Measurements from ENCODE around the gene HAS3. TPM values are rescaled to one million over a fixed set of nuclear protein-coding genes. Genes with fewer than 3 reads are reported as not detected.
"Not testable (repeated sequence)": the region's sequence is repeated elsewhere in the genome, so short reads cannot be mapped to it uniquely, and the experiment has no call there.

The HAS3 gene
- total RNA-seq, 1 experiment from 2014 or later: 8.3 TPM

DNA sequence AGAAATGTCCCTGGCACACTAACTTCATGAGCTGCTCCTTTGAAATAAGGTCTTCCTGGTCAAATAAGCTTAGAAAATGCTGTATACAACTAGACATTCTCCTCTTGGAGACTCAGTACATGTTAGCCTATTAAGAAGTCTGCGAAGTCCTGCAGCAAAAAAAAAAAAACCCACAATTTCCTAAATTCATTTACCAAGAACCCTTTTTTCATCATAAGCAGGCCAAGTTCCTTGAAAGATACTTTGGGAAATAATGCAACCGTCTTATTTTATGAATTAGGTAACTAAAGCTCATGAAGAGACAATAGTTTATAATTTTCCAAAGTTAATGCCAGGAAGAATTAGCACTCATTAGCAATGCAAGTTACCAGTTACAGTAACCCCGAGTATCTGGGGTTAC is 49.0 kb upstream of the HAS3 start:
- BruUV-seq (replicated peaks): no TSS peak
- H3K9me3 ChIP-seq: no peaks in the 10 kb centered on the region
- TF ChIP-seq, protein P1, sequence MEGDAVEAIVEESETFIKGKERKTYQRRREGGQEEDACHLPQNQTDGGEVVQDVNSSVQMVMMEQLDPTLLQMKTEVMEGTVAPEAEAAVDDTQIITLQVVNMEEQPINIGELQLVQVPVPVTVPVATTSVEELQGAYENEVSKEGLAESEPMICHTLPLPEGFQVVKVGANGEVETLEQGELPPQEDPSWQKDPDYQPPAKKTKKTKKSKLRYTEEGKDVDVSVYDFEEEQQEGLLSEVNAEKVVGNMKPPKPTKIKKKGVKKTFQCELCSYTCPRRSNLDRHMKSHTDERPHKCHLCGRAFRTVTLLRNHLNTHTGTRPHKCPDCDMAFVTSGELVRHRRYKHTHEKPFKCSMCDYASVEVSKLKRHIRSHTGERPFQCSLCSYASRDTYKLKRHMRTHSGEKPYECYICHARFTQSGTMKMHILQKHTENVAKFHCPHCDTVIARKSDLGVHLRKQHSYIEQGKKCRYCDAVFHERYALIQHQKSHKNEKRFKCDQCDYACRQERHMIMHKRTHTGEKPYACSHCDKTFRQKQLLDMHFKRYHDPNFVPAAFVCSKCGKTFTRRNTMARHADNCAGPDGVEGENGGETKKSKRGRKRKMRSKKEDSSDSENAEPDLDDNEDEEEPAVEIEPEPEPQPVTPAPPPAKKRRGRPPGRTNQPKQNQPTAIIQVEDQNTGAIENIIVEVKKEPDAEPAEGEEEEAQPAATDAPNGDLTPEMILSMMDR (IDR thresholded peaks at IDR 0.05; ENCODE audit: insufficient read depth in 1 of 2, low read depth in 1 of 2, low read length in 1 of 2, severe bottlenecking in 1 of 2, unreplicated experiment in 1 of 2): no peak
- no peak overlapping the region for H3K27ac Mint-ChIP-seq (ENCODE audit: unreplicated experiment)
- H3K4me1 ChIP-seq: no peaks in the 10 kb centered on the region
- intact Hi-C loops (cut with micrococcal nuclease; ENCODE audit: unreplicated experiment): no loop called here
- ChIA-PET POLR2A (no interaction called here), CTCF (no interaction called here)
- no peak overlapping the region for H3K4me3 Mint-ChIP-seq (ENCODE audit: unreplicated experiment)
- H3K36me3 Mint-ChIP-seq (ENCODE audit: insufficient read depth, unreplicated experiment): no peaks in the 10 kb centered on the region
- H3K9me3 Mint-ChIP-seq (ENCODE audit: unreplicated experiment): no peaks in the 10 kb centered on the region
- no peaks in the 10 kb centered on the region for H3K4me1 Mint-ChIP-seq (ENCODE audit: low read depth, unreplicated experiment)
- no peak for DNase-seq
- no peak overlapping the region for H3K4me3 ChIP-seq (ENCODE audit: low read depth, low read length)
- no peaks in the 10 kb centered on the region for H3K27me3 Mint-ChIP-seq (ENCODE audit: insufficient read depth, unreplicated experiment)
- H3K27me3 ChIP-seq (replicated peaks; ENCODE audit: control insufficient read depth, insufficient read depth, low read length): no peaks in the 10 kb centered on the region
- no peaks in the 10 kb centered on the region for H3K36me3 ChIP-seq (ENCODE audit: control insufficient read depth, insufficient read depth, low read length)

DNA sequence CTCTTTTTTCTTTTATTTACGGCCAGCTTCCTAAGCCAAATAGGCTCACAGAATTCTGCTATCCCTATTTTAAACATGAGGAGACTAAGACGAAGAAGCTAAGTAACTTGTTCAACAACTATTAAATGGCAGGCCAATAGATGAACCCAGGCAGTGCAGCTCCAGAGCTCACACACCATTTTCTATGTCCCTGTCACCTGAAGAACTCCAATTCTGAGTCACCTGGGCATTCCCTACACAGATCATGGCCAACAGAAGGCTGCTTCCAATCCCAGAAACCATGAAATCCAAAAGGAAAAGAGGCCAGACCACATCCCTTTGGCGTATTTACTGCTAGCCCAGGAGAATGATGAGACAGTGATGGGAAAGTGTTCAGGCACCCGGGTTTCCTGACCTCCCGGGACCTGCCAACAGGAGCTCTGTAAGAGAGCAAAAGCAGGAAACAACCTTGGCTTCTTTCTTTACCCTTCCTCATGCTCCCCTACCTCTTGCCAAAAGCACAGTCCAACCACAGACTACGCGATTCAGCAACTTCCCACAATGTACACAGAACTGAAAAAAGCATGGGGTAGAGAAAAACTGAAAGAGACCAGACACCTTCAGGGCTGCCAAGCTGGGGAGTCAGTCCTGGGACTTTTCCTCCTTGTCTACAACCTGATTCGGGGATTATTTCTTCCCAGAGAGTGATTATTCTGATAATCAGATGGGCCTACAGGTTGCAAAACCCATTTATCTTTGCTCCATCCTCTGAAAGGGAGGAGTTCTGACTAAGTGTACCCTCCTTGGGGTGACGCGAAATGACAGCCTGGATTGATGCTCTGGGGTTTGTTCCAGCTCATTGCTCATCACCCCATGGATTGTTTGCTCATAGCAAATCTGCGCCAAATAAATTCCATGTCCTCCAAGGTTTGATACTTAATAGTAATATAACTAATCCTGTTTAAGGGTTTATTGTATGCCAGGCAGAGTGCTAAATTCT is 47.8 kb upstream of the HAS3 start:
- no peaks in the 10 kb centered on the region for H3K4me1 Mint-ChIP-seq (ENCODE audit: low read depth, unreplicated experiment)
- no peak for DNase-seq
- Histone ChIP-seq H3K27me3 (replicated peaks; ENCODE audit: control insufficient read depth, insufficient read depth, low read length) (no peaks in the 10 kb centered on the region), H3K4me1 (no peaks in the 10 kb centered on the region), H3K4me3 (ENCODE audit: low read depth, low read length) (no peak overlapping the region), H3K36me3 (ENCODE audit: control insufficient read depth, insufficient read depth, low read length) (no peaks in the 10 kb centered on the region), H3K9me3 (no peaks in the 10 kb centered on the region)
- TF ChIP-seq, protein P1 (IDR thresholded peaks at IDR 0.05; ENCODE audit: insufficient read depth in 1 of 2, low read depth in 1 of 2, low read length in 1 of 2, severe bottlenecking in 1 of 2, unreplicated experiment in 1 of 2): no peak
- ChIA-PET POLR2A (no interaction called here), CTCF (interaction anchor here (0.5 kb wide), 1 partner anchor 156 kb away, joined by 3 read pairs; no protein-coding TSS in a partner anchor)
- no peak overlapping the region for H3K4me3 Mint-ChIP-seq (ENCODE audit: unreplicated experiment)
- H3K27ac Mint-ChIP-seq (ENCODE audit: unreplicated experiment): no peak overlapping the region
- intact Hi-C loops (cut with micrococcal nuclease; ENCODE audit: unreplicated experiment): no loop called here
- no peaks in the 10 kb centered on the region for H3K36me3 Mint-ChIP-seq (ENCODE audit: insufficient read depth, unreplicated experiment)
- H3K9me3 Mint-ChIP-seq (ENCODE audit: unreplicated experiment): no peaks in the 10 kb centered on the region
- BruUV-seq (replicated peaks): no TSS peak
- H3K27me3 Mint-ChIP-seq (ENCODE audit: insufficient read depth, unreplicated experiment): no peaks in the 10 kb centered on the region

GRCh38 chr16:69063491-69063890 is 42.0 kb upstream of the HAS3 start:
- POLR2A ChIA-PET; H3K4me3 Mint-ChIP-seq (ENCODE audit: unreplicated experiment); BruUV-seq (replicated peaks); H3K27me3 ChIP-seq (replicated peaks; ENCODE audit: control insufficient read depth, insufficient read depth, low read length); DNase-seq; H3K4me1 ChIP-seq; H3K4me3 ChIP-seq (ENCODE audit: low read depth, low read length); H3K9me3 ChIP-seq; CTCF ChIA-PET; H3K9me3 Mint-ChIP-seq (ENCODE audit: unreplicated experiment); H3K27ac Mint-ChIP-seq (ENCODE audit: unreplicated experiment); intact Hi-C loops (cut with micrococcal nuclease; ENCODE audit: unreplicated experiment); H3K4me1 Mint-ChIP-seq (ENCODE audit: low read depth, unreplicated experiment); H3K36me3 ChIP-seq (ENCODE audit: control insufficient read depth, insufficient read depth, low read length); H3K36me3 Mint-ChIP-seq (ENCODE audit: insufficient read depth, unreplicated experiment); H3K27me3 Mint-ChIP-seq (ENCODE audit: insufficient read depth, unreplicated experiment): not testable (repeated sequence)

Measured in Caco-2 (cell line).